ENCODE measurements around the gene COL4A2.

DNA sequence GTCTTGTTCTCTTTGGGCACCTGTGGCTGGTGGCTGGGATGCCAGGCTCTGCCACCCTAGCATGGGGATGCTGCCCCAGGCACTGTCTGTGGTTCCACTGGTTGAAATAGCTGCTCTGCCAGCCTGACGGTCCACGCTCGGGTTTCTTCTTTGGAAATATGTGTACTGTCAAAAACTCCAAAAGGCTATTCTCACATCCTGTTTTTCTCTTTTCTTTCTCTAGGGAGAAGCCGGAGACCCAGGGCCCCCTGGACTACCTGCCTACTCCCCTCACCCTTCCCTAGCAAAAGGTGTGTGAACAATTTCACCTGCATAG, 139.4 kb downstream of the COL4A2 start:
- TF ChIP-seq, protein P1, sequence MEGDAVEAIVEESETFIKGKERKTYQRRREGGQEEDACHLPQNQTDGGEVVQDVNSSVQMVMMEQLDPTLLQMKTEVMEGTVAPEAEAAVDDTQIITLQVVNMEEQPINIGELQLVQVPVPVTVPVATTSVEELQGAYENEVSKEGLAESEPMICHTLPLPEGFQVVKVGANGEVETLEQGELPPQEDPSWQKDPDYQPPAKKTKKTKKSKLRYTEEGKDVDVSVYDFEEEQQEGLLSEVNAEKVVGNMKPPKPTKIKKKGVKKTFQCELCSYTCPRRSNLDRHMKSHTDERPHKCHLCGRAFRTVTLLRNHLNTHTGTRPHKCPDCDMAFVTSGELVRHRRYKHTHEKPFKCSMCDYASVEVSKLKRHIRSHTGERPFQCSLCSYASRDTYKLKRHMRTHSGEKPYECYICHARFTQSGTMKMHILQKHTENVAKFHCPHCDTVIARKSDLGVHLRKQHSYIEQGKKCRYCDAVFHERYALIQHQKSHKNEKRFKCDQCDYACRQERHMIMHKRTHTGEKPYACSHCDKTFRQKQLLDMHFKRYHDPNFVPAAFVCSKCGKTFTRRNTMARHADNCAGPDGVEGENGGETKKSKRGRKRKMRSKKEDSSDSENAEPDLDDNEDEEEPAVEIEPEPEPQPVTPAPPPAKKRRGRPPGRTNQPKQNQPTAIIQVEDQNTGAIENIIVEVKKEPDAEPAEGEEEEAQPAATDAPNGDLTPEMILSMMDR (IDR thresholded peaks at IDR 0.05), result no peak
- no peak for TF ChIP-seq POLR2A (IDR thresholded peaks at IDR 0.05)

Measured in ovary (tissue), 3 donors.